GM12891 (cell line): ENCODE results near the gene CEP55.
"Not testable (repeated sequence)": the region's sequence is repeated elsewhere in the genome, so short reads cannot be mapped to it uniquely, and the experiment has no call there.

Experiments used
- DNase-seq: peaks from one replicate; pipeline ENCODE4 v3.0.0; 2011; ENCODE audit warnings: low spot score; ENCODE audit not compliant: insufficient read length
- FAIRE-seq: peaks from 2 replicates; lab custom pipeline; 2011; peaks lifted over from hg19 to GRCh38; lab: Jason Lieb, UNC
- PAX5 ChIP-seq: IDR thresholded peaks from 2 replicates; pipeline ENCODE4 v1.6.1; 2011; ENCODE audit warnings: low read length, moderate library complexity, mild to moderate bottlenecking; ENCODE audit not compliant: insufficient read depth, severe bottlenecking
- POLR2A ChIP-seq: IDR thresholded peaks from 2 replicates; pipeline ENCODE4 v1.6.1; 2011; ENCODE audit warnings: low read depth, low read length, control low read depth
- POLR2AphosphoS5 ChIP-seq: IDR thresholded peaks from 2 replicates; pipeline ENCODE4 v1.6.1; 2011; ENCODE audit warnings: low read depth, low read length, control low read depth
- POU2F2 ChIP-seq: IDR thresholded peaks from 2 replicates; pipeline ENCODE4 v1.6.1; 2011; ENCODE audit warnings: low read depth, mild to moderate bottlenecking, control low read depth, low read length, moderate library complexity
- SPI1 ChIP-seq: IDR thresholded peaks from 2 replicates; pipeline ENCODE4 v1.6.1; 2011; ENCODE audit warnings: low read depth, low read length, control low read depth
- TAF1 ChIP-seq: IDR thresholded peaks from 2 replicates; pipeline ENCODE4 v1.6.1; 2011; ENCODE audit warnings: low read depth, low read length, control low read depth

The CEP55 gene

DNA sequence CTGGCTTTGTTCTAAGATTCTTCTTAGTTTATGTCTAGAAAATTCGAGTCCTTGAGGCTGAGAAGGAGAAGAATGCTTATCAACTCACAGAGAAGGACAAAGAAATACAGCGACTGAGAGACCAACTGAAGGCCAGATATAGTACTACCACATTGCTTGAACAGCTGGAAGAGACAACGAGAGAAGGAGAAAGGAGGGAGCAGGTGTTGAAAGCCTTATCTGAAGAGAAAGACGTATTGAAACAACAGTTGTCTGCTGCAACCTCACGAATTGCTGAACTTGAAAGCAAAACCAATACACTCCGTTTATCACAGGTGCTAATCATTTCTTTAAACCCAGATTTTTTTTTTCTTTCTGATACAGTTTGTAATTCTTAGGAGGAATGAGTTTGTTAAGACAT lies 6.7 kb downstream of the CEP55 start:
- FAIRE-seq (peak; percentile 81), DNase-seq (no peak)
- no peak for TF ChIP-seq SPI1
- no peak for TF ChIP-seq POLR2AphosphoS5
- no peak for TF ChIP-seq POU2F2
- no peak for TF ChIP-seq POLR2A
- TF ChIP-seq PAX5, result no peak

DNA sequence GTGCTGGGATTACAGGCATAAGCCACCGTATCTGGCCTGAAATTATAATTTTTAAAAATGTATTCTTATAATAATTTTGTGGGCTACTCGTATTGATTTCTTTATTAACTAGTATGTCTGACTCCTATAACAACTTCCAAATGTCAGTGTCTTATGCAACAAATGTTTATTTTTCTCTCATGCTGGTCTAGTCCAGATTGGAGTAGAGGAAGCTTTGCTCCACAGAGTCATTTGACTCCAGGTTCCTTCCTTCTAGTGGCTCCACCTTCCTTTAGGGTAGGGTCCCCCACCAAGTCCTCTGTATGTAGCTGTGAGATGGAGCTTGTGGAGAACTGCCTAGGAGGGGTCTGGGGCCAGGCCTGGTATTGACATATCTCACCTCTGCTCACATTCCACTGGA lies 8.7 kb downstream of the CEP55 start:
- DNase-seq (no peak), FAIRE-seq (no peak)
- TF ChIP-seq SPI1, result no peak
- no peak for TF ChIP-seq PAX5
- TF ChIP-seq POLR2AphosphoS5, result no peak
- TF ChIP-seq POU2F2, result no peak
- no peak for TF ChIP-seq POLR2A
- no peak for TF ChIP-seq TAF1

DNA sequence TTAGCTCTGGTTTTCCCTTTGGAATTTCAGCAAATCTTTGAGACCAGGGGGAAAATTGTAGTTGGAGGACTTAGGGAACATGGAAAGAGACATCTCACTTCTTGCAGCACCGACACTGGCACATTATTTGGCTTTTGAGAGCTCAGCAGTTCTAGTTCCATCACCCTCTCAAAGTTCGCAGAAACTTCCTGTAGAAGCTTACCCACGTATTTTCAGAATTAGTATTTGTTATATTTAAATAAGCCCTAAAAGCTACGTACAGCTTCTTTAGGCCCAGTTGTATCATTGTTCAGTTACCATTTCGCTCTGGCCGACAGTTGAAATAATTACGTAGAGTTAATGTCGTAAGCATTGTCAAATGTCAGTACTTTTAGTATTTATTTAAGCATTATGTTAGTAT lies 13.4 kb downstream of the CEP55 start:
- FAIRE-seq, result no peak
- TF ChIP-seq POLR2AphosphoS5, result no peak
- no peak for TF ChIP-seq SPI1
- TF ChIP-seq POU2F2, result no peak
- no peak for TF ChIP-seq TAF1
- no peak for TF ChIP-seq POLR2A
- no peak for TF ChIP-seq PAX5
- no peak for DNase-seq

DNA sequence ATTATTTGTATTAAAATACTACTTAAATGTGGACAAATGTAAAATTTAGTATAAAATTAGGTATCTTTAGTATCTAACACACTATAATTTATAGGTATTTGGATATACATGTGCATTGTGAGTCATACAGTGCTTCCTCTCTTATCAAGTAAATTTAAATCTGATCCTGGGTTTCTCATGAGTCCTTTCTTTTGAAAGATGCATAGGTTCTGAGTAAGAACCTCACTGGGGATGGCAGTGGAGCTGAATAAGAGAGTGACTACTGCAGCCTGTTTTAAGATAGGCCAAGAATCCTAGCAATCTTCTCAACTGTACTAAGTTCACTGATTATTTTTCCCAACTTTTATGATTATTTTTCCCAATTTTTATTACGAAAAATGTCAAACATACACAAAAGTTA lies 16.2 kb downstream of the CEP55 start:
- TF ChIP-seq POU2F2 (no peak), PAX5 (no peak), POLR2A (no peak), POLR2AphosphoS5 (no peak), SPI1 (no peak), TAF1 (no peak)
- DNase-seq, result no peak
- no peak for FAIRE-seq

DNA sequence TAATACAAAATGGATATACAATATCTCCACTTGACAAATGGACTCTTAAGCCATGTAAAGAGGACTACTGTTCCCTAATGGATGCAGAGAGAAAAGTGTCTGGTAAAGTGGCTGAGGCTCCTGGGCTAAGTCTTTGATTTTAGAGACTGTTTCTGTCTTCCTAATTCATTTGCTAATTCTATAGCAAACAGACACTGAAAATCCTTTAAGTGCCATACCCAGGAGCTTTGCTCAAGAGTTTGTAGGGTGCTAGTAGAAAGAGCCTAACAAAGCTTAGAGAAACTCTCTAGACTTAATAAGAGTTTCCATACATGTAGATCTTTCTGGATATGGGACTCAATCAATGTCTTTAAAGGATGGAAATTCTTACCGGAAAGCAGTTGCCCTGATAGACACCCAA lies 16.7 kb downstream of the CEP55 start:
- FAIRE-seq, result no peak
- TF ChIP-seq POU2F2, result no peak
- no peak for TF ChIP-seq SPI1
- no peak for TF ChIP-seq PAX5
- TF ChIP-seq TAF1, result no peak
- TF ChIP-seq POLR2AphosphoS5, result no peak
- no peak for TF ChIP-seq POLR2A
- no peak for DNase-seq

DNA sequence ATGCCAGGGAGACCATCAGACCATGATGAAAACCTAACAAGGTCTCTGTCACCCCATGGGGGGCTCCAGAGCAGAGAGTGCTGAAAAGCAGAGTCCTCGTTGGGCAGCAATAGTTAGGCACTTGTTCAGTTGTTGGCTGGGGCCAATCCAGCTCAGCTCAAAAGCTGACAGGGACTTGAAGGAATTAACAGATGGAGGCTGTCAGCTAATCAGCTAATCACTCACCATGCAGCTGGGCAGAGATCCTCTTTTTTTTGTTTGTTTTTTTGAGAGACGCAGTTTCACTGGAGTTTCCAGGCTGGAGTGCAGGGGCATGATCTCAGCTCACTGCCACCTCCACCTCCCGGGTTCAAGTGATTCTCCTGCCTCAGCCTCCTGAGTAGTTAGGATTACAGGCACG lies 18.1 kb downstream of the CEP55 start:
- TF ChIP-seq SPI1 (no peak), POLR2A (no peak), PAX5 (no peak), TAF1 (no peak), POU2F2 (no peak), POLR2AphosphoS5 (no peak)
- FAIRE-seq (no peak), DNase-seq (no peak)

DNA sequence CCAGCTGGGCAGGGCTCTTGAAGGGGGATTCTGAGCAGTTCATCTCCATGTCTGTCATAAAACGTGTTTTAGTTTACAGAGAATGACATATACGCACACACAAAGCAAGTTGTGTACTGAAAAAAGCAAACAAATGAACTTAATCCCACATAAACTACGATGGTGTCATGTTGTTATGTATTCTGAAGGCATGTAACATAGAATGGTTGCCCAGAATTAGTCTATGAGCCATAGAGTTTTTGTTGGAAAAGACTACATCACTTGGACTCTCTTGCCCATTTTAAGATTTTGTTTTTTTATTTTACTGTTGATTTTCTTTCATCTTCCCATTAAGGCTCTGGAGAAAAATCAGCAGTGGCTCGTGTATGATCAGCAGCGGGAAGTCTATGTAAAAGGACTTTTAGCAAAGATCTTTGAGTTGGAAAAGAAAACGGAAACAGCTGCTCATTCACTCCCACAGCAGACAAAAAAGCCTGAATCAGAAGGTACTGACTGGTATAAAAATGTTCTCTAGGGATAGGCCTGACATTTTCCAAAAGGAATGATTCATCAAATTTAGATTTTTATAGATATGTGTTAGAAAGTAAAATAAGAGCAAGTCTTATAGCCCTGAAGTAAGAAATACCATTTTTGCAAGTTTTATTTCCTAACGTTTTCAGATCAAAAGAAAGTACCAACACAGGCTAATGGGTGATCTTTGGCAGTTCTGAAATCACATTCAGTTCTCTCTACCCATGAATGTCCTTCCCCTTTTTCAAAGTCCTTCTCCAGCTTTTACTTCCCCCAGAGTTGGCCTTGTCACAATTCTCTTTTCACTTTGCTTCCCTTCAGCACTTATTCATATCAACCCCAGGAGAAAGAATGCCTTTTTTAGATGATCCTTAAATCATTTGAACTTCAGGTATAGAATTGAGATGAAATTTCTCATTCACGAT lies 18.9 kb downstream of the CEP55 start:
- no peak for TF ChIP-seq PAX5
- no peak for TF ChIP-seq POLR2AphosphoS5
- no peak for TF ChIP-seq SPI1
- TF ChIP-seq POU2F2, result no peak
- no peak for TF ChIP-seq TAF1
- no peak for TF ChIP-seq POLR2A
- DNase-seq, result no peak
- no peak for FAIRE-seq

DNA sequence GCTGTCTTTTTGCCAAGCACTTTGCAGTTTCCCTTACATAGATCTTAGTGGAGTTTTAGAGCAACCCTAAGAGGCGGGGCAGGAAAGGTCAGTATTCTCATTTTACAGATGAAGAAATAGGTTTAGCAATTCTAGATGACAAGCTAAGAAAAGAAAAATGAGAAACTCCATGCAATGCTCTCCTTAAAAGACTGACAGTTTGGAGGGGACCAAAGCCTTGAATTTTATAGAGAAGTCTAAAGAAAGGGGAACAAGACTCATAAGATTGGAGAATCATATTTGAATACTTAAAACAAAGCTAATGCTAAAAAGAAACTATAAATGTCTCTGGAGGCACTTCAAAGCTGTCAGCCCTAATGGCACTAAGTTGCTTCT lies 19.6 kb downstream of the CEP55 start:
- DNase-seq, result no peak
- TF ChIP-seq POLR2A (no peak), POU2F2 (no peak), SPI1 (no peak), PAX5 (no peak), TAF1 (no peak), POLR2AphosphoS5 (no peak)
- no peak for FAIRE-seq

DNA sequence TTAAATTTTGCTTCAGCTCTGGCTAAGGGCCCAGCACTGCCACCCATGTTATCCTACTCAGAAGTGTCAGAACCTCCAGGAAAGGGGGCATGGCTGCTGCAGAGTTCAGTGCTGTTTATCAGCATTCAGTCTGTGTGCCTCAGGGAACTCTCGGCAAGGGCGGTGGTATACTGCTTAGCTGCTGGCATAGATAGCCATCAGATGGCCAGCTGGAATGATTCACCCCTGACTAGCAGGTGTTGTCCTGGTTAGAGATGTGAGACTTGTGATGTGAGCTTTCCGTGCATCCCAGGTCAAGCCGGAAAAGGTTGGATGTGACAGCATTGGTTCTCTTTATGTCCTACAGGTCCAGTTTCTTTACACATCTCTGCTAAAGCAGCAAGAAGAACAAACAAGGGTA lies 22.1 kb downstream of the CEP55 start:
- no peak for DNase-seq
- no peak for FAIRE-seq
- TF ChIP-seq POLR2AphosphoS5, result no peak
- no peak for TF ChIP-seq TAF1
- TF ChIP-seq PAX5, result no peak
- TF ChIP-seq SPI1, result no peak
- TF ChIP-seq POU2F2, result no peak

DNA sequence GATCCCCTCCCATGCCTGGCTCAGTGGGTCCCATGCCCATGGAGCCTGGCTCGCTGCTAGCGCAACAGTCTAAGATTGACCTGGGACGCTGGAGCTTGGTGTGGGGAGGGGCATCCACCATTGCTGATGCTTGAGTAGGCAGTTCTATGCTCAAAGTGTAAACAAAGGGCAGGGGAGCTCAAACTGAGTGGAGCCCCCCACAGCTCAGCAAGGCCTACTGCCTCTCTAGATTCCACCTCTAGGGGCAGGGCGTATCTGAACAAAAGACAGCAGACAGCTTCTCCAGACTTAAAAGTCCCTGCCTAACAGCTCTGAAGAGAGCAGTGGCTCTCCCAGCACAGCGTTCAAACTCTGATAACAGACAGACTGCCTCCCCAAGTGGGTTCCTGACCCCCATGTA lies 38.9 kb downstream of the CEP55 start:
- no peak for DNase-seq
- TF ChIP-seq TAF1 (no peak), POLR2AphosphoS5 (no peak), POLR2A (no peak), PAX5 (no peak), SPI1 (no peak), POU2F2 (no peak)
- FAIRE-seq, result no peak

DNA sequence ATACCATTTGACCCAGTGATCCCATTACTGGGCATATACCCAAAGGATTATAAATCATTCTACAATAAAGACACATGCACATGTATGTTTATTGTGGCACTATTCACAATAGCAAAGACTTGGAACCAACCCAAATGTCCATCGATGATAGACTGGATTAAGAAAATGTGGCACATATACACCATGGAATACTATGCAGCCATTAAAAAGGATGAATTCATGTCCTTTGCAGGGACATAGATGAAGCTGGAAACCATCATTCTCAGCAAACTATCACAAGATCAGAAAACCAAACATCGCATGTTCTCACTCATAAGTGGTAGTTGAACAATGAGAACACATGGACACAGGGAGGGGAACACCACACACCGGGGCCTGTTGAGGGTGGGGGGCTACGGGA lies 44.5 kb downstream of the CEP55 start:
- not testable (repeated sequence) for FAIRE-seq, DNase-seq
